GM21786 (cell line): ENCODE measurements around the gene ARHGAP27.

ENCODE experiments used
- ATAC-seq: cut with Tn5 transposase; IDR thresholded peaks from one replicate; pipeline ENCODE4 v1.9.1; 2021; ENCODE audit not compliant: unreplicated experiment

Gene ARHGAP27

DNA sequence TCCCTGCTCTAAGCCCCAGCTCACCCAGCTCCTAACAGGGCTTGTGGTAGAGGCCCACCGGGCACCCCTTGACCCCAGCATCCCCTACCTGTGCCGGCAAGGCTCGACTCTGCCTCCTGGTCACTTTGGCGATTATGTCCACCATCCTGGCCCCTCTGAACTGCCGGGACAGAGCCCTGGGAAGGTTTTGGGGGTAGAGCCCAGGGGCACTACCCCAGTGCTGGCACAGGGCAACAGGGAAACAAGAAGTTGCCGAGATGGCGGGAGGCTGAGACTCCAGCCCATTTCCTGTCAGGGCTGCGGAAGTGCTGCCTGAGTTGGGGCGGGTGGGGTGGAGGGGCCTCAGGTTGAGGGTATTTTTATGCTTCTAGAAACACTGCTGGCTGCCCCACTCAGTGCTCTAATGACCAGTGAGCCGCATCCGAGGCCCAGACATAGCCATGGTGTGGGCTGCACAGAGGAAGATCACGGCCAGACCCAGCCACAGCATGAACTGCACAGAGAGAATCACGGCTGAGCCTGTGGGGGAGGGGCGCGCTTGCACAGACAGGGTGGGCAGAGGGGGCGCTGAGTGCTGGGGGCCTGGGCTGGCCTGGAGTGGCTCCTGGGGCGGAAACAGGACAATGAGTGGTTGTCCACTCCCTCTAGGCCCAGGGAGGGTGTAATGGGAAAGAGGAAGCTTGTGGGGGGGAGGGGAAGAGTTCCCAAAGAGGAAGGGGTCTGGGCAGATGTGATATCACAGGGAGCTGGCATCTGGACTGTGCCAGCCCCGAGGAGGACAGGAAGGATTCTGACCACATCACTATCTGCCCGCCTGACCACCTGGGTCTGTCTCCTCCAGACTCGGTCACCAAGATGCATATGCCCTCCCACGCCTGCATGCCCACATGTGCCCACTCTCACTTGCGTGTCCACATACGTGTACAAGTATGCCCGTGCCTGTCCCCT is 22.3 kb downstream of the ARHGAP27 start:
- ATAC-seq: no peak

DNA sequence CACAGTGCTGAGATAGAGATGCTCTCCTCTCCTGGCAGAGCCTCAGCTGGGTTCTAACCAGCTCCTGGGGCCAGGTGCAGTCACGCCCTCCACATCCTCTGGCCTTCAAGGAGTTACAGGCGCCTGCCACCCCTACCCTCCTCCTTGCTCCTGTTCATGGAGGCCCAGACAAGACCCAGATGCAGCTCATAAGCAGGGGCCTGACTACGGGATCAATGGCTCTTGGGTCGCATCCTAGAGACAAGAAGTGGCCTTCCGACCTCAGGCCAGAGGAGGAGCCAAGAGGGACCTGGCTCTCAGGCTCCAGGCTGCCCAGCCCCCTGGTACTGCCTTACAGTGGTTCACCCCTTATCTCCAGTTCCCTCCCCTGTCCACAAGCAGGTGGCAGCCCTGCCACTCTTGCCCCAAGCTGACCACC is 23.0 kb downstream of the ARHGAP27 start:
- ATAC-seq: no peak

DNA sequence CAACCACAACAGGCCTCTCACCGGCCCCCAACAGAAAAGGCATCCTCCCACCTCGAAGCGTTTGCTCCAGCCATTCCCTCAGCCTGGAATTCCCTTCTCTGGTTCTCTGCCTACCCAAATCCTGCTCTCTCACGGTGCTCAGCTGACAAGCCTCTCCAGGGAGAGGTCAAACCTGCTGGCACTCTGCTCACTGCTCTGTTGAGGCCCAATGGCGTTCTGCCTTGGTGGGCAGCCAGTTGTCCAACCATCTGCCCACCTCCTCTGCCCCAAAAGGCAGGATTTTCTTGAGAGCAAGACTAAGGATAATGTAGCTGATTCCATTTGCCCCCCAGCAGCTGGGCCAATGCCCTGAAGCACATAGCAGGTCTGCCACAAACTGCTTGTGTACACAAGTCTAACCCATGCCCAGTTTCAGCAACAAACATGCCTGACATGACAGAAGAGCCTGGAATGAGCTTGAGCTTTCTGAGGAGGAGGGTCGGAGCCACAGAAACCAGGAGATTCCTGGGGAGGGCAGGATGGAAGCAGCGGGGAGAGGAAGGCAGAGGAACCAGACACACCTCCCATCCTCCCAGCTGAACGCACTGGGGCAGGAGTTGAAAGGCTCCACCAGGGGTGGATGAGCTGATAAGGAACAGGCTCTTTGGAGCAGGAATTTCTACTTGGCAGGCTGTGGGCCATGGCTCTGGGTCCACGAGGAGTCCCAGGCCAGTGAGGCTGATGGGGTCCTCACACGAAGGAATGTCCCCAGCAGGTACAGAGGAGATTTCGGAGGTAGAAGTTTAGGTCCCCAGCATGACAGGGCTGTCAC is 23.9 kb downstream of the ARHGAP27 start:
- ATAC-seq: no peak

DNA sequence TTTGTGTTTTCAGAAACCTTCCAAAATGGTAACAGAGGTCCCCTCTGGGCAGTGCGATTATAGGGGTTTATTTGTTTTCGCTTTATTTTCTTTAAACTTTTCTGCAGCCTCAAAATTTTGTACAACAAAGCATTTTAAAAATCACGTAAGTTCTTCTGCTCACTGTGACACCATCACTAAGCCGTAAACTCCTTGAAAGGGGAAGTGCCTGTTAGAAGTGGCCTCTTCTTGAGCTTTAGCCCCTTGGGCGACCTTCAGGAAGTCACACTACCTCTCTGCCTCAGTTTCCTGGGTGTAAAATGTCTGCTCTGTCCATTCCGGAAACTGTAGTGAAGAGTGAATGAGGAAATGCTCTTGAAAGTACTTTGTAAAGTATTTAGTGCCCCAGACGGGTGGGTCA is 26.6 kb downstream of the ARHGAP27 start:
- no peak for ATAC-seq

DNA sequence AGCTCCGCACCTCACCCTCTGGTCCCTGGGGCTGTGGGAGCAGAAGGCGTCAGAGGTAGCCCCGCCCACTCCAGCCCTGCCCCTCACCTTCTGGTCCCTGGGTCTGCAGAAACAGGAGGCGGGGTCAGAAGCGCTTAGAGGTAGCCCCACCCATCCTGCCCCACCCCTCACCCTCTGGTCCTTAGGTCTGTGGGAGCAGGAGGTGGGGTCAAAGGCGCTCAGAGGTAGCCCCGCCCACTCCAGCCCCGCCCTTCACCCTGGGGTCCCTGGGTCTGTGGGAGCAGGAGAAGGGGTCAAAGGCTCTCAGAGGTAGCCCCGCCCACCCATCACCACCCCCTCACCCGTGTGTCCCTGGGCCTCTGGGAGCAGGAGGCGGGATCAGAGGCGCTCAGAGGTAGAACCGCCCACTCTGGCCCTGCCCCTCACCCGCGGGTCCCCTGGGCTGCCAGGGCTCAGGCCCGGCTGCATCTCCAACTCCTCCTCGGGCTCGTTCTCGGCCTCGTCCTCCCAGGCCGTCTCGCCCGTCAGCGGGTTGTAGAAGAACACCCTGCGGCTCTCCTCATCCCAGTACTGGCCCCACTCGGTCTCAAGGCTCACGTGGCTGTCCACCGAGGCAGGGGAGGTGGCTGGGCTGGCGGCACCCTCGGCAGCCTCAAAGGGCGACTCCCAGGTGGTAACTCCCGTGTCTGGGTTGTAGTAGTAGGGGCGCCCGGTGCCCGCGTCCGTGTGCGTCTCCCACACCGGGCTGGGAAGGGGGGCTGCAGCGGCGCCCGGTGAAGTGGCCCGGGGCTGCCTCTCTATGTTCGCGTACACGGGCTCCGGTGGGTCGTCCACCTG is 27.2 kb downstream of the ARHGAP27 start:
- no peak for ATAC-seq

DNA sequence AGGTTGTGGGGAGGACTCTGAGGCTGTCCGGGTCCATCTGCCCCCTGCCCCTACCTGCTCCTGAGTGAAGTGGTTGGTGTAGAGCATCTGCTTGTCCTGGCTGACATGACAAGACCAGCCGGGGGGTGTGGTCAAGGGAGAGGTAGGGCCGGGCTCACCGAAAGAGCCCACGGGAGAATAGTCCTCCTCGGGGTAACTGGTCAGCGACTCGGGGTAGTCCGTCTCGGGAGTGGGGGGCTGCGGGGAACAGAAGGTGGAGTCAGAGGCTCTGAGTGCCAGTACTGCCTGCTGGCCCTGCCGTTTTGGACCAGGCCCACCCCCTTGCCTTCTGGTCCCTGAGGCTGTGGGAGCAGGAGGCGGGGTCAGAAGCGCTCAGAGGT is 27.8 kb downstream of the ARHGAP27 start:
- ATAC-seq: no peak

DNA sequence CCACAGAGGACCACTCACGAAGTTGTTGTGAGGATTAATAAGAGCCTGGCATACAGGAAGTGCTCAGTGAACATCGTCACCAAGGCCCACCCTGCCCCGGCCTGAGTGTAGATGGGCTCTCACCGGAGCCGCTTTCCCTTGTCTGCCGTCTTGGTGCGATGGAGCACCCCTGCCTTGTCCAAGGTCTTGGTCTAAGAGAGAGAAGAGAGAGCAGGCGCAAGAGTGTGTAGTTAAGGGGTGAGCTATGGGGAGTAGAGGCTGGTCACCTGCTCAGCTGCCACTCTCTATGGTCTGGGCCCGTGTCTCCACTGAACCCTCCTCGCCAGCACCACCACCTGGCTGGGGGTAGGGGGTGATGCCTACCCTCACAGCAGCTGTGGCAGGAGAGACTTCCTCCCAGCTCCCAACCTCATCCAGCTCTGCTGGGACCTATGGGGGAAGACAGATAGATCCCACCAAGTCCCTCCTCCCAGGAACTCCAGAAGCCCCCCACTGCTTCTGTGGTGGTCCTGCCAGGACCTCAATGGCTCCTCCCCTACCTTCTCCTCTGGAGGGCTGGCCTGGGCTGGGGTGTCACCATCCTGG is 28.7 kb downstream of the ARHGAP27 start:
- ATAC-seq: no peak

DNA sequence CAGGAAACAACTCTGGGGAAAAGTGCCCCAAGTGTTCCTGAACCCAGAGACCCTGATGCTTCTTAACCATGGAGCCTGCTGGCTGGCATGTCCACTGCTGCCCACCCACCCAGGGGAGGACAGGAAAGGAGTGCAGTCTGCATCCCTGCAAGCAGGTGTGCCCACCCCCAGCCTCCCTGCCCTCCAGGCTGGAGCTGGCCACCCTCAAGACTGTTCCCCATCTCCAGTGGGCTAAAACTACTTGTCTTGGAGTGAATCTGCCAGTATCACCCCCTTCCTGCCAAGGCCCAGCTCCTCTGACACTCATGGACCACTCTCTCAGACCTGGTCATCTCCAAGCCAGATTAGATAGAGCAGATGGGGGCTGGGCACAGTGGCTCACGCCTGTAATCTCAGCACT is 29.8 kb downstream of the ARHGAP27 start:
- no peak for ATAC-seq

DNA sequence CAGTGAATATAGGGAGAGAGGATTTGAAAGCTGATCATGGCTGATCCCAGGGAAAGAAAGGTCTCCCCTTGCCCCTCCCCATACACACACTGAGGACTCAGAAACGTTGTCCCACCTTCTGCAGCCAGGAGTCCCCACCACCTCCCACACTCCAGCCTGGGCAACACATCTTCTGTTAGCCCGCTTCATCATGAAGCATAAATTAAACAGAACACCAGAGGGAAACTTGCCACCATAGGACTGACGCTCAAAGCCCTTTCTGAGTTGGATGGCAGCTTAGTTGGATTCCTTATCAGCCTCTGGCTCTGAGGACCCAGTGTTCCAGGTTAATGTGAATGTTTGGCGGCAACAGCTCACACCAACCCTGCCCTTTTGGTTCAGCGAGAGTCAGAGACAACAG is 33.9 kb downstream of the ARHGAP27 start:
- no peak for ATAC-seq

DNA sequence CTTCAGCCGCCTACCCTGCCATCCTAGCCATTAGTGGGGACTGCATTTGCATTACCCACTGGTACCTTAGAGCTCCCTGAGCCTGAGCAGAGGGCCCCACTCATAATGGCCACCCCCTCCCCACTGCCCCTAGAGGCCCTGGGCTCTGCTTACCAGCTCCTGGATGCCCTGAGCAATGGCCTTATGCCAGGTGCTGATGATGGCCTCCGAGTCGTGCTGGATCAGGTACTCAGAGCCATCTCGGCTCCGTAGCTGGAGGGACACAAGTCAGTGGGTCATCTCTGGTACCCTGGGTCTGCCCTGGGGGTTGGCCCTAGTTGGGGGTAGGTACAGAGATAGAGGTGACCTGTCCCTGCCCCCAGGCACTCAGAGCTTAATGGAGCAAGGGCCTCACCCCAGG is 34.9 kb downstream of the ARHGAP27 start:
- no peak for ATAC-seq

DNA sequence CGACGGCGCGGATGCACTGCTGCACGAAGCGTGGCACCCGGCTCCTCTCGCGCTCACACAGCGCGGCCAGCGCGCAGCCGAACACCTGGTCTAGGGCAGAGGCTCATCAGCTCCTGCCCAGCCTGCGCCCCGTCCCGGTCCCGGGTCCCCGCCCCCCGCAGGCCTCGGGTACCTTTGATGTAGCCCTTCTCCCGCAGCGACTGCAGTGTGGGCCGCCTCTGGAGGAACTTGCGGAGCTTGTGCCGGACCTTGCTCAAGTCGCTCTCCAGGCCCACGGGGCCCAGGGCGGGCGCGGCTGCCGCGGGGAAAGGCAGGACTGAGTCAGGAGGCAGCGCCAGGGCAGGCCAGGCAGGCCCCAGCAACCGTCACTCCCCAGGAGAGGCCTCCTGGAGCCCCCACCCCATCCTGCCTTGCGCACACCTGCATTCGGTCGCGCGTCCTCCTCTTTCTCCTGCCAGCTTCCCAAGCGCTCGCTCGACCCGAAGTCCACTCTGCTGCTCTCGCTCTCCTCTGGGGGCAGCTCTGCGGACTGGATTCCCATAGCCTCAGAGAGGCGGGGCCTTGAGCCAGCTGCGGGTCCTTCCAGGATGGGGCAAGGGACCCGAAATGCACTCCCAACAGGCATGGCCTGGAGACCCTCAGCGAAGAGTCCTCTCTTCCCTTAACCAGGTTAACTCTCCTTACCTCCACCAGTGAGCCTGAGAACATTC is 36.0 kb downstream of the ARHGAP27 start:
- no peak for ATAC-seq

DNA sequence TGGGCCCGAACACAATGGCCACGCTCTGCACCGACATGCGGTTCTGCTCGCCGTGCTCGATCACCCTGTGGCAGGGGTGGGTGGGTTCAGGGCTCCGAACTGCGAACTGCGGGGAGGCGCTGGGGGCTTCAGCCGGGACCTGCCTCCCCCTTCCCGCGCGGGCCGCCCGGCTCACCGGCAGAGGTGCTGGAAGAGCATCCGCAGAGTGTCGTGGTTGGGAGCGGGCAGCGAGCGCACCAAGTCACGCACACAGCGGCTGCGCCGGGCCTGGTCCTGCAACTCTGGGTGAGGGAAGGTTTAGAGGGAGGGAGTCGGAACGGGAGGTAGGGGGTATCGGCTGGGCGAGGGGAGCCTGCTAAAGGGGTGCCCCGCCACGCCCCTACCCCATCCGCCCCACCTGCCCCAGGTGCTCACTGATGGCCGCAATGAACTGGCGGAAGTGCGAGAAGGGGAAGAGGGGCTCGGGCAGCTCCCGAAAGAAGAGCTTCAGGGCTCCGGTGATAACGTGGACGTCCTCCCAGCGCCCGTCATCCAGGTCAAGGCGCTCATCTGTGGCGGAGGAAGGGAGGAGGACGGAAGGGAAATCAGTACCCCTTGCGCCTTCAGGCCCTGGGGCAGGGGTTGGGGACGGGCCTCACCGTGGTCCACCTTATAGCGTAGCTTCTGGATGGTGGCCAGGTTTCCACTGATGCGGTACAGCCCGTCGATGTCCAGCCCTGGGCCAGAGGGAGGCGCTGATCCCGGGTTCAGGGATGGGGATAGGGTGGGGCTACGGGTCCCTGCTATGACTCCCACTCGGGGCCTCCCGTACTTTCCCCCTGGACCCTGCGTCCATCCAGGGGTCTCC is 36.9 kb downstream of the ARHGAP27 start:
- ATAC-seq: no peak

DNA sequence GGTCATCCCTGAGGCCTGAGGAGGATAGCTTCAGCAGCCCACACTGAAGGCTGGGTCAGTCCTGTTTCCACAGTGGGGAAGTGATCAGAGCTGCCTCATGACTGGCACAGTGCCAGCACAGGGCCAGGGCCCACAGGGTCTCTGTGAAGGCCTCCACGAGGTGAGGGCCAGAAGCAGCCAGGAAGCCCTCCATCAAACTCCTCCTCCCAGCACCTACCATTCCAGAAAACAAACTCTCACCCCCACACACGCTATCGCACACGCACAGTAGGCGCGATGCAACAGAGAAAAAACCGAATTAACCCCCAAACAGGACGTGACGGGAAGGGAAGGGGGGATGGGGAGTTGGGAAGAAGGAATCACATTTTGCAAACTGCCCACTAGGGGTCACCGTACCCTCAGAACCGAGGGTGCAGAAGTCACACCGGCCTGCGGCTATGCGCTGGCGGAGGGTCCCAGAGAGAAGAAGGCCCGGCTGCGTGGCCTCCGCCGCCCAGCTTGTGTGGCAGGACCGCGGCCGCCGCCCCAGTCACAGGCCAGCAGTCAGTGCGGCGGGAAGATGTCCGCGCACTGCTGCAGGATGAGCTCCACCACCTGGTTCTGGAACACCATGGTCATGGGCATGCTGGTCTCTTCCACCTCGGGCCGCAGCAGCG is 37.6 kb downstream of the ARHGAP27 start:
- no peak for ATAC-seq

DNA sequence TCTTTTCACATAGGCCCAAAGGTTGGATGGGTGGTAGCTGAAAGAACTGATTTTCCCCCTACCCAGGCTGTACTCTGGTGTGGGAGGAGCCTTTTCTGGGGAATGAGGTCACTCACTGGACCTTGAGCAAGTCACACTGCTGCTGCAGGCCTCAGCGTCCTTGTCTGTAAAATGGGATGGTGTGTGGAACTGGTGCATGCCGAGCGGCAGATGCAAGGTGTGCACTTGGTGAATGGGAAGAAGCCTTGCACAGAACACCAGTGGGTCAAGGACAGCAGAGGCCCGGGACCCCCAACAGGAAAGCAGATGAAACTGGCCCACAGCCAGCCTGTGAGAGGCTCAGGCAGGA is 38.1 kb downstream of the ARHGAP27 start:
- no peak for ATAC-seq

DNA sequence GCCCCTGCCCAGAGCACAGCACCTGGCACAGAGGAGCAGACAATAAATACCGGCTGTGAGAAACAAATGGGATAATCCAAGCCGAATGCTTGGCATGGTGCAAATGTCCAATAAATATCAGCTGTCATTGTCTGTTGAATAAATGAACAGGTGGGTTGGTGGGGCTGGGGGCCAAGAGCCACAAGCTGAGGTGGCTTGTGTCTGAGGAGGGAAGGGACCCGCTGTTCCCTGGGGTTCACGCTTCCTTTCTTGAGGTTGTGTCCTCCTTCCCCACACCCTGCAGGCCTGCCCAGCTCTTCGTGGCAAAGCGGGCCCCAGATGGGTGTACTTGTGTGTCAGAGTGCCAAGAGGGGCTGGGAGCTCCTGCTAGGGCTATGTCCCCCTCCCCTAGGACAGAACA is 38.6 kb downstream of the ARHGAP27 start:
- no peak for ATAC-seq

DNA sequence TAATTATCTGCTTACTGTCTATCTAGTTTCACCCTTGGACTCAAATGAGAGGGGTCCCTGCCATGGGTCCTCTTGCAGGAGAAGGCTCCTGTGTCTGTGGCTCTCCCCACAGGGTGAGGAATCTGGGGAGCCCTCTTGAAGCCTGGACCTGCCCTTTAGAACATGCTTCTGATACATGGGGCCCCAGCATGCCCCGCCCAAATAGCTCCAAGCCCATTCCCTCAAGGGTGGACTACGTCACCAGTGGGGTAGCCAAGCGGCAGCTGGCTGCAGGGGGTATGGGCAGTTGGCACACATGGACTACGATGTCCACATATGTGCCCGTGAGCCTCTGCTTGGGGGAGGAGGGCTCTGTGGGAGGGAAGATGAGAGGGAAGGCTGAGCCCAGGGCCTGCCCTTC is 39.3 kb downstream of the ARHGAP27 start:
- no peak for ATAC-seq

DNA sequence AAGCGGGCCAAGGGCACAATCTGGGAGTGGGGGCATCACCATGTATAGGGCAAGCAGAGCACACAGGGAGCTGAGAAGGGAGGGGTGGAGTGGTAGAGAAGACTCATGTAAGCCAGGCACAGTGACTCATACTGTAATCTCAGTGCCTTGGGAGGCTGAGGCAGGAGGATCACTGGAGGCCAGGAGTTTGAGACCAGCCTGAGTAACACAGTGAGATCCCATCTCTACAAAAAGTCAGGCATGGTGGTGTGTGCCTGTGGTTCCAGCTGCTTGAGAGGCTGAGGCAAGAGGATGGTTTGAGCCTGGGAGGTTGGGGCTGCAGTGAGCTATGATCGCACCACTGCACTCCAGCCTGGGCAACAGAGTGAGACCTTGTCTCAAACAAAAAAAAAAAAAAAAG is 40.8 kb downstream of the ARHGAP27 start:
- ATAC-seq: no peak

DNA sequence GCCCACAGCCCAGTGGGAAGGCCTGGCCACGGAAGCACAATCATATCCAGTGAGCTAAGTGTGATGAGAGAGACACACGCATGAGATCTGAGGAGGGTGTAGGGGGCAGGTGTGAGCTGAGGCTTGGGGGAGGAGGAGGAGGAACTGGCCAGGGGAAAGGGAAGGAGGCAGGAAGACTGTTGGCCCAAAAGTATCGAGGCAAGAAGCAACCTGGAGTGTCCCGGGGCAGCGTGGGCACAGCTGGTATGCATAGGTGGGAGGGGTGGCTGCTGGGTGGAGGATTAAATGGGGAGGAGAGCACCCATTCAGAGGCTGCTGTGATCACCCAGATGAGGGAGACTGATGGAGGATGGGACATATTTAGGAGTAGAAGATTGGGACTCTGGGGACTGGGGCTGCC is 41.4 kb downstream of the ARHGAP27 start:
- no peak for ATAC-seq

DNA sequence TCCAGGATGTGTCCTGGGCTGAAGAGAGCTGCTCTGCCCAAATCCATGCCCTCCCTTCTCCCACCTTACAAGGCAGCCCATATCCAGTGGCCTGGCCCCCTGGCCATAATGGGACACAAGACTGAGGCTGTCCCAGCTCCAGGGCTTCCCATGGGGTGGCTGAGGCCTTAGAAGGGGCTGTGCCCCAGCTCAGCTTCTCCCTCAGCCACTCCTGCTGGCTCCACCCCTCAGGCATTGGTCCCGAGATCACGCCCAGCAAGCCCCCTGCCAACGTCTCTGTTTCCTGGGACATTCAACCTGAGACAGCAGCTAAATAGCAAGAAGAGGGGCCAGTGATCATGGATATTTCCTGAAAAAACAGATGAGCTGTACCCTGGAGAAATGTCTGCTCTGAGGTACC is 43.3 kb downstream of the ARHGAP27 start:
- no peak for ATAC-seq
